T-cell (primary cell): Measurements from ENCODE around the gene CA5A. TPM values are rescaled to one million over a fixed set of nuclear protein-coding genes. Genes with fewer than 3 reads are reported as not detected.

ENCODE experiments used
- ATAC-seq, 4 experiments: fragments of 200-7000 bp in 3 of 4; fragments of 150-1000 bp in 1 of 4; cut with Tn5 transposase; replicated peaks in 1 of 4; 1 replicate in 3 of 4; 2 replicates in 1 of 4; pipeline ENCODE4 v1.10.0; 2021; ENCODE audit warnings: moderate library complexity in 3 of 4, mild to moderate bottlenecking in 2 of 4, moderate number of reproducible peaks in 1 of 4
- CTCF ChIA-PET, 2 donors: fragments of 300-600 bp; sonication (Branson Sonifier 250); formaldehyde crosslinking; loops; one replicate each; lab custom pipeline; 2022; ENCODE audit warnings: antibody characterized with exemption in 2 of 2; lab: Charles Lee
- POLR2A ChIA-PET, 2 donors: fragments of 300-600 bp; sonication (Branson Sonifier 250); formaldehyde crosslinking; loops; one replicate each; lab custom pipeline; 2022; ENCODE audit warnings: antibody characterized with exemption in 2 of 2; lab: Charles Lee
- DNase-seq, 35 experiments: peaks; one replicate each; pipeline versions ENCODE4 v3.0.0 to v3.0.0-alpha.2; 2013 to 2023
- H3K27ac ChIP-seq: one replicate; pipeline ENCODE4 v1.5.1; 2013; ENCODE audit warnings: low read length
- H3K27me3 ChIP-seq, 2 experiments: replicated peaks in 1 of 2; 1 replicate in 1 of 2; 2 replicates in 1 of 2; pipeline versions ENCODE4 v1.6.1 to v1.7.0; 2013; ENCODE audit warnings: low read length in 1 of 2, mixed read lengths in 1 of 2; ENCODE audit not compliant: control insufficient read depth in 2 of 2, insufficient read depth in 2 of 2; ENCODE audit errors: extremely low read depth in 1 of 2
- H3K36me3 ChIP-seq, 2 donors: 1 replicate in 1 of 2; 2 replicates in 1 of 2; pipeline versions ENCODE4 v1.6.1 to v1.7.0; 2013; ENCODE audit warnings: low read length in 1 of 2; ENCODE audit not compliant: control insufficient read depth in 2 of 2, insufficient read depth in 1 of 2; ENCODE audit errors: extremely low read depth in 1 of 2
- H3K4me1 ChIP-seq, 2 experiments: 1 replicate in 1 of 2; 2 replicates in 1 of 2; pipeline versions ENCODE4 v1.6.1 to v1.7.0; 2013; ENCODE audit warnings: low read length in 2 of 2, mixed read lengths in 1 of 2; ENCODE audit not compliant: insufficient read depth in 2 of 2, control insufficient read depth in 1 of 2; ENCODE audit errors: extremely low read depth in 1 of 2
- H3K4me3 ChIP-seq, 2 donors: 1 replicate in 1 of 2; 2 replicates in 1 of 2; pipeline versions ENCODE4 v1.5.1 to v1.7.0; 2013; ENCODE audit warnings: mild to moderate bottlenecking in 2 of 2, low read length in 1 of 2, moderate library complexity in 1 of 2; ENCODE audit not compliant: control insufficient read depth in 1 of 2; ENCODE audit errors: extremely low read depth in 1 of 2
- H3K9me3 ChIP-seq: 2 replicates; pipeline ENCODE4 v1.7.0; 2013
- H3K27ac Mint-ChIP-seq, 2 donors: one replicate each; pipeline ENCODE4 v1.8.0; 2020 to 2021; ENCODE audit warnings: mild to moderate bottlenecking in 2 of 2, mixed read lengths in 2 of 2
- H3K27me3 Mint-ChIP-seq, 2 donors: one replicate each; pipeline ENCODE4 v1.8.0; 2021 to 2022; ENCODE audit warnings: mixed read lengths in 2 of 2
- H3K36me3 Mint-ChIP-seq: one replicate; pipeline ENCODE4 v1.8.0; 2021; ENCODE audit warnings: mixed read lengths
- H3K4me1 Mint-ChIP-seq, 3 donors: one replicate each; pipeline ENCODE4 v1.8.0; 2020 to 2022; ENCODE audit warnings: mixed read lengths in 3 of 3, mild to moderate bottlenecking in 1 of 3
- H3K4me3 Mint-ChIP-seq, 3 donors: one replicate each; pipeline ENCODE4 v1.8.0; 2020 to 2022; ENCODE audit warnings: mild to moderate bottlenecking in 3 of 3, mixed read lengths in 3 of 3, moderate library complexity in 3 of 3
- H3K9me3 Mint-ChIP-seq, 3 donors: one replicate each; pipeline ENCODE4 v1.8.0; 2020 to 2022; ENCODE audit warnings: mixed read lengths in 3 of 3
- WGBS: methylation state at CpG from one replicate; pipeline ENCODE4 v1.1.5; 2013; ENCODE audit warnings: missing lambda C conversion rate; ENCODE audit not compliant: insufficient coverage; 5-methylcytosine and 5-hydroxymethylcytosine counted together
- total RNA-seq, 35 experiments: library from RNA in 6 of 35; stranded (reverse) in 6 of 35; fragments of 120-200 nt in 1 of 35; gene quantifications; one replicate each; pipeline versions ENCODE4 v1.2.1 to v1.2.4 and lab custom pipeline; 2013 to 2026

The CA5A gene
- total RNA-seq, 5 donors from 2014 or later (not counting 1 experiment from before 2014, with no cell fraction given) = 0.20 TPM; not detected in 4

GRCh38 chr16:87842209-87842869 lies 94.0 kb downstream of the CA5A start:
- Histone ChIP-seq H3K9me3 (no peaks in the 10 kb centered on the region), H3K4me1 (peaks cover 5 to 27% of the 10 kb centered on the region in 2 experiments), H3K27me3 (no peaks in the 10 kb centered on the region), H3K4me3 (no peak overlapping the region), H3K27ac (no peak overlapping the region), H3K36me3 (peaks cover 0 to 22% of the 10 kb centered on the region in 2 donors)
- Mint-ChIP-seq H3K27me3 (no peaks in the 10 kb centered on the region), H3K9me3 (no peaks in the 10 kb centered on the region), H3K36me3 (peaks cover 6% of the 10 kb centered on the region), H3K27ac (peak overlapping the region; percentile 6 to 78), H3K4me3 (peak overlapping the region in 2 of 3 donors; percentile 17 to 66), H3K4me1 (peaks cover 9 to 29% (median 21%) of the 10 kb centered on the region in 3 donors)
- DNase-seq (peak in 3 of 35 experiments; percentile 14 to 44 (median 39)), ATAC-seq (peak in 2 of 4 experiments; percentile 25 to 70)
- ChIA-PET POLR2A (no interaction called here), CTCF (interaction anchor here (0.8 to 1.0 kb wide), 3 partner anchors 29 to 63 kb away, joined by 3 to 4 read pairs (median 3); no protein-coding TSS in a partner anchor)
- WGBS = 61% methylated on average over 15 of the region's 17 CpGs

DNA sequence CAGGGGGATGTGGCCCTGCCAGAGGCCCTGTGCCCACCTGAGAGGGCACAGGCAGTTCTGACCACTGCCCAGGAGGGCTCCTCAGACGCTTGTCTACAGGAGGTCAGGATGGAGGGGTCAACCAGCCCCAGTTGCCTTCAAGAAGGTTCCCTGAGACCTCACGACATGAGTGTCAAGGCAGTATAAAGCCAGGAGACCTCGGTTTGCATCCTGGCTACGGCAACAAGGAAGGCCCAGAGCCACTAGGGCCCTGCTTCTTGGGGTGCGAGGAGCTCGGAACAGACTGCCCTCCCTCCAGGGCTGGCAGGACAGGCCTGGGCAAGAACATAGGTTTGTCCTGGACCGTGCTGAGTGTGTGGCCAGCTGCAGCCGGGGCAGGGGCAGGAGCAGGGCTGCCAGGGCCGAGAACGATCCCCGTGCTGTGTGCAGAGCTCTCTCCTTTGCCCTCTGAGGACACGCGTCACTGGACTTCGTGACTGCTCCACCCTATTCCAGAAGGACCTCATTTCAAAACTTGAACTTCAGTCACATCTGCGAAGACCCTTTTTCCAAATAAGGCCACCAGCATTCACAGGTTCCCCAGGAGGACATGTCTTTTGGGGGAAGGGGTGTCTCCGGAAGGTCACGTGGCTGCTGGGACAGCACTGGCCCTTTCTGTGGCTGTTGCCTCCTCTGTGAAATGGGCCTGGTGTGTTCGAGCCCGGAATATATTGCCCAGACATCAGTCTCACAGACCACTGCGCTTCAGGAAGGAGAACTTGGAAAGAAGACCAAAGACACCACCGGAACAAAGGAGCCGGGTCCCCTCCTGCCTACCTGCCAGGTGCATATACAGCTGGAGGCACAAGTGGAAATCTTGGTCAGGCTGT lies 94.8 kb downstream of the CA5A start:
- CTCF ChIA-PET = no interaction called here
- H3K4me1 Mint-ChIP-seq = peaks cover 9 to 29% (median 21%) of the 10 kb centered on the region in 3 donors
- 97% methylated on average over 18 of the region's 22 CpGs for WGBS
- peak overlapping the region in 1 of 3 donors; percentile 66 for H3K4me3 Mint-ChIP-seq
- ATAC-seq (no peak), DNase-seq (no peak)
- Histone ChIP-seq H3K27ac (no peak overlapping the region), H3K4me3 (no peak overlapping the region), H3K9me3 (no peaks in the 10 kb centered on the region), H3K27me3 (no peaks in the 10 kb centered on the region), H3K36me3 (peaks cover 0 to 28% of the 10 kb centered on the region in 2 donors), H3K4me1 (peaks cover 5 to 27% of the 10 kb centered on the region in 2 experiments)
- no peaks in the 10 kb centered on the region for H3K9me3 Mint-ChIP-seq
- POLR2A ChIA-PET = no interaction called here
- peak overlapping the region in 1 of 2 donors; percentile 19 for H3K27ac Mint-ChIP-seq
- peaks cover 9% of the 10 kb centered on the region for H3K36me3 Mint-ChIP-seq
- no peaks in the 10 kb centered on the region for H3K27me3 Mint-ChIP-seq

DNA sequence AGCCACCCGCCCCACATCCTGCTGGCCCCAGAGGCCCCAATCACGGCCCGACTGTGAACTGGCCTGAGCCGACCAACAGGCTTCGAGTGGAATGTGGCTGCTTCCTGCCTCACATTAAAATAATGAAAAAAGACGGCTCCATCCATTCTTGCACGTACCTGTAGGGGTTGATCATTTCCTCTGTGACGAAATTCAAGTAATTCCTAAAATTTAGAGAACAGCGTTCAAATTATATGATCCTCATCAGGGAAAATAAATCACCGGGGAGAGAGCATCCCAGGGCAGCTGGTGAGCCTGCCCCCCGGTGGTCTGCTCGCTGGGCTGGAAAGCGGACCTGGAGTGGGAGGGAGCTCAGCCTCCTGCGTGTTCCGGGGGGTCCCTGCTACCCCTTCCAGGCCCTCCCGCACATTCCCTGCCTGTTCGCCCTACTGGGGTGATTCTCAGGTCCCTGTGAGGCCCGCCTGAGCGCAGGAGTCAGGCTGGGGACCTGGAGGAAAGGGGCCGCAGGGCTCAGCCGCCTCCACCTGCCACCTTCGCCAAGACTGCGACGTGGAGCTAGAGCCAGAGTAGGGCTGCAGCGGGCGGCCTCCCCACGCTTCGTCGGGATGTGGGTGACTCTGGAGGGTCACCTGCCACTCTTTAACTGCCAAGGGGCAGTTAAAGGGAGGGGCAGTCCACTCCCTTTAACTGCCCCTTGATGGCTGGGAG lies 95.9 kb downstream of the CA5A start:
- POLR2A ChIA-PET = no interaction called here
- 96% methylated on average over 19 of the region's 29 CpGs for WGBS
- Histone ChIP-seq H3K27ac (no peak overlapping the region), H3K4me3 (no peak overlapping the region), H3K36me3 (peaks cover 0 to 37% of the 10 kb centered on the region in 2 donors), H3K27me3 (no peaks in the 10 kb centered on the region), H3K4me1 (peaks cover 5 to 27% of the 10 kb centered on the region in 2 experiments), H3K9me3 (no peaks in the 10 kb centered on the region)
- Mint-ChIP-seq H3K4me3 (no peak overlapping the region), H3K27ac (no peak overlapping the region), H3K4me1 (peaks cover 9 to 29% (median 26%) of the 10 kb centered on the region in 3 donors), H3K9me3 (no peaks in the 10 kb centered on the region), H3K27me3 (no peaks in the 10 kb centered on the region), H3K36me3 (peaks cover 13% of the 10 kb centered on the region)
- CTCF ChIA-PET = no interaction called here
- no peak for ATAC-seq
- no peak for DNase-seq

DNA sequence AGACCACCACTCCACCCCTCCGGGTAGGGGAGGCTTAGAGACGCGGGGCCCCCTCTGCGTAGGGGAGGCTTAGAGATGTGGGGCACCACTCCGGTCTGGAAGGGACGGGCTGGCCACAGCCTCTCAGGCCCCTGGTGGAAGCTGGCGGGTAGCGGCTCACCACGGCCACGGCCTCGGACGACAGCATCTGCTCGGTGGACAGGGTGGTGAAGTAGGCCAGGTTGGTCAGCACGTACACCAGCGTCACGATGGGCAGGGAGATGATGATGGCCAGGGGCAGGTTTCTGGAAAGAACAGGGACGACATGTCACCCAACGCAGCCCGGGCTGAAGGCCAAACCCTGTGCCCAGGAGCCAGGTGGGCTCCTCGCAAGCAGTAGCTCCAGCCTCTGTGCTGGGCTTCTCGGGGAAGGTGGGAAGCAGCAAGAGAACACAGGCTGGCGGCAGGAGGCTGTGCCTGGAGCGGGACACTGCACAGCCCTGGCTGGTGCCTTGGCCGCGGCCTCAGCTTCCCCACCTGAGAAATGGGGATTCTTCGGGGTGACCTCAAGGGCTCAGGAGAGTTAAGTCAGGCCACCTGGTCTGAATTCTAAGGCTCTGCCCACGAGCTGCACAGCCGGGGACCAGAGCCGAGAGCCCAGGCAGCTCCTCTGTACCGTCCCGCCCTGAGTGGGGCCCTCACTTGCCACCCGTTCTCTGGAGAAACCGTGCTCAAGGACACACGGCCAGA lies 96.6 kb downstream of the CA5A start:
- Histone ChIP-seq H3K4me3 (no peak overlapping the region), H3K27me3 (no peaks in the 10 kb centered on the region), H3K9me3 (no peaks in the 10 kb centered on the region), H3K4me1 (peaks cover 5 to 27% of the 10 kb centered on the region in 2 experiments), H3K27ac (no peak overlapping the region), H3K36me3 (peaks cover under 1 to 40% of the 10 kb centered on the region in 2 donors)
- no peak for DNase-seq
- H3K4me1 Mint-ChIP-seq = peaks cover 9 to 26% (median 26%) of the 10 kb centered on the region in 3 donors
- WGBS = 93% methylated on average over 34 of the region's 34 CpGs
- H3K36me3 Mint-ChIP-seq = peaks cover 13% of the 10 kb centered on the region
- no peaks in the 10 kb centered on the region for H3K9me3 Mint-ChIP-seq
- ChIA-PET POLR2A (interaction anchor here in 1 of 2 donors (0.7 kb wide), 1 partner anchor 28 kb away, joined by 5 read pairs; no protein-coding TSS in a partner anchor), CTCF (no interaction called here)
- ATAC-seq = no peak
- H3K27ac Mint-ChIP-seq = no peak overlapping the region
- H3K4me3 Mint-ChIP-seq = no peak overlapping the region
- no peaks in the 10 kb centered on the region for H3K27me3 Mint-ChIP-seq

- Mint-ChIP-seq H3K36me3 (peaks cover 18% of the 10 kb centered on the region), H3K9me3 (no peaks in the 10 kb centered on the region), H3K27ac (no peak overlapping the region), H3K27me3 (no peaks in the 10 kb centered on the region), H3K4me3 (no peak overlapping the region), H3K4me1 (peaks cover 9 to 25% (median 25%) of the 10 kb centered on the region in 3 donors)
- POLR2A ChIA-PET = interaction anchor here in 1 of 2 donors (0.7 kb wide), 1 partner anchor 29 kb away, joined by 5 read pairs; no protein-coding TSS in a partner anchor
- CTCF ChIA-PET = interaction anchor here in 1 of 2 donors (0.6 to 0.7 kb wide), 4 partner anchors 11 to 1214 kb away, joined by 3 to 5 read pairs (median 4); no protein-coding TSS in a partner anchor
- Histone ChIP-seq H3K4me1 (peaks cover 5 to 26% of the 10 kb centered on the region in 2 experiments), H3K9me3 (no peaks in the 10 kb centered on the region), H3K4me3 (no peak overlapping the region), H3K36me3 (peaks cover 7 to 45% of the 10 kb centered on the region in 2 donors), H3K27me3 (no peaks in the 10 kb centered on the region), H3K27ac (no peak overlapping the region)
- ATAC-seq (no peak), DNase-seq (no peak)
- 90% methylated on average over 24 of the region's 27 CpGs for WGBS
Measured at GRCh38 chr16:87838643-87839541, 97.4 kb downstream of the CA5A start.
